GM12878 (cell line): ENCODE results near the gene SDF4. TPM values are rescaled to one million over a fixed set of nuclear protein-coding genes. Genes with fewer than 3 reads are reported as not detected.

Experiments used
- BACH1 ChIP-seq: fragments of 450-650 bp; IDR thresholded peaks from 2 replicates; pipeline ENCODE4 v1.6.1; 2017; ENCODE audit warnings: mild to moderate bottlenecking, borderline replicate concordance
- BHLHE40 ChIP-seq, 2 experiments: fragments of 450-650 bp in 1 of 2; IDR thresholded peaks; 2 replicates each; pipeline ENCODE4 v1.6.1; 2011 to 2017; ENCODE audit warnings: low read depth in 2 of 2, borderline replicate concordance in 1 of 2, improper control_type of control experiment in 1 of 2, low read length in 1 of 2, mild to moderate bottlenecking in 1 of 2
- CBFB ChIP-seq: IDR thresholded peaks from 2 replicates; pipeline ENCODE4 v1.6.1; 2016; ENCODE audit warnings: antibody characterized with exemption, low read depth
- CREM ChIP-seq: IDR thresholded peaks from 2 replicates; pipeline ENCODE4 v1.6.1; 2014; ENCODE audit warnings: antibody characterized with exemption, low read depth
- GATAD2B ChIP-seq: fragments of 450-650 bp; conservative IDR thresholded peaks from 2 replicates; pipeline ENCODE4 v1.6.1; 2017; ENCODE audit warnings: low read depth, mild to moderate bottlenecking, moderate library complexity
- HDAC2 ChIP-seq: fragments of 200-600 bp; sonication (generic); IDR thresholded peaks from 2 replicates; pipeline ENCODE4 v1.6.1; 2017
- IKZF1 ChIP-seq: fragments of 450-650 bp; conservative IDR thresholded peaks from 2 replicates; pipeline ENCODE4 v1.6.1; 2017; ENCODE audit warnings: antibody characterized with exemption, mild to moderate bottlenecking
- KLF5 ChIP-seq: fragments of 450-650 bp; IDR thresholded peaks from 2 replicates; pipeline ENCODE4 v1.6.1; 2014; ENCODE audit warnings: mild to moderate bottlenecking; ENCODE audit not compliant: partially characterized antibody
- MTA2 ChIP-seq: fragments of 450-650 bp; IDR thresholded peaks from 2 replicates; pipeline ENCODE4 v1.6.1; 2016; ENCODE audit warnings: low read depth, mild to moderate bottlenecking, moderate library complexity
- NRF1 ChIP-seq: conservative IDR thresholded peaks from 2 replicates; pipeline ENCODE4 v1.6.1; 2011; ENCODE audit warnings: mild to moderate bottlenecking, low read depth, low read length, improper control_type of control experiment
- RB1 ChIP-seq: fragments of 450-650 bp; formaldehyde crosslinking; IDR thresholded peaks from 2 replicates; pipeline ENCODE4 v1.6.1; 2017; ENCODE audit warnings: mild to moderate bottlenecking, borderline replicate concordance
- RELA ChIP-seq: fragments of 450-650 bp; IDR thresholded peaks from 2 replicates; pipeline ENCODE4 v1.8.0; 2014; ENCODE audit warnings: borderline replicate concordance; ENCODE audit not compliant: partially characterized antibody
- REST ChIP-seq: IDR thresholded peaks from 2 replicates; pipeline ENCODE4 v1.6.1; 2012; ENCODE audit warnings: mild to moderate bottlenecking, low read depth, low read length
- SIX5 ChIP-seq: IDR thresholded peaks from 2 replicates; pipeline ENCODE4 v1.6.1; 2011; ENCODE audit warnings: mild to moderate bottlenecking, low read depth, low read length, moderate library complexity; ENCODE audit not compliant: severe bottlenecking
- SKIL ChIP-seq: fragments of 450-650 bp; IDR thresholded peaks from 2 replicates; pipeline ENCODE4 v1.6.1; 2017; ENCODE audit warnings: mild to moderate bottlenecking, low read depth, inconsistent platforms; ENCODE audit not compliant: poor library complexity, severe bottlenecking
- SMARCA5 ChIP-seq: fragments of 450-650 bp; IDR thresholded peaks from 2 replicates; pipeline ENCODE4 v1.6.1; 2017; ENCODE audit warnings: mild to moderate bottlenecking
- SREBF2 ChIP-seq: IDR thresholded peaks from 2 replicates; pipeline ENCODE4 v1.6.1; 2012; ENCODE audit warnings: mild to moderate bottlenecking, low read length
- SUPT20H ChIP-seq: IDR thresholded peaks from 2 replicates; pipeline ENCODE4 v1.6.1; 2011; ENCODE audit warnings: low read depth, mild to moderate bottlenecking, low read length, moderate library complexity, borderline replicate concordance; ENCODE audit not compliant: control insufficient read depth
- WRNIP1 ChIP-seq: IDR thresholded peaks from 2 replicates; pipeline ENCODE4 v1.6.1; 2011; ENCODE audit warnings: low read depth, low read length, improper control_type of control experiment, borderline replicate concordance
- ZNF217 ChIP-seq: fragments of 450-650 bp; IDR thresholded peaks from 2 replicates; pipeline ENCODE4 v1.6.1; 2017; ENCODE audit warnings: antibody characterized with exemption, mild to moderate bottlenecking
- polyA plus RNA-seq, 11 experiments: library from polyadenylated mRNA; depleted of rRNA in 4 of 11; unstranded in 6 of 11; stranded (reverse) in 5 of 11; fragments of >200 nt; fragmentation: Nextera tagmentation in 4 of 11; fragmentation: Illumina TruSeq in 1 of 11; extraction: Ambion mirVana in 4 of 11; extraction: Trizol in 1 of 11; gene quantifications; 1 replicate in 1 of 11; 2 replicates in 10 of 11; pipeline versions ENCODE4 v1.2.1 to v1.2.3, GENCODE V29; 2011 to 2016; ENCODE audit warnings: inconsistent platforms in 2 of 11, missing spikeins in 2 of 11, low read depth in 1 of 11
- total RNA-seq, 4 experiments: library from RNA; depleted of rRNA in 3 of 4; stranded (reverse); fragments of >200 nt in 3 of 4; fragmentation: Illumina TruSeq in 1 of 4; extraction: Trizol in 1 of 4; gene quantifications; 2 replicates each; pipeline versions ENCODE4 v1.2.1 to v1.2.3, GENCODE V29; 2013 to 2021
- TF ChIP-seq, protein P1 (sequence below): IDR thresholded peaks from 2 replicates; pipeline ENCODE4 v1.6.1; 2011; ENCODE audit warnings: borderline replicate concordance, low read depth, mild to moderate bottlenecking, moderate library complexity, mixed read lengths, low read length; ENCODE audit not compliant: insufficient read depth; ENCODE audit errors: extremely low read length
- TF ChIP-seq, protein P2 (sequence below): IDR thresholded peaks from 2 replicates; pipeline ENCODE4 v1.6.1; 2011; ENCODE audit warnings: low read depth, mild to moderate bottlenecking, low read length, moderate library complexity, borderline replicate concordance; ENCODE audit errors: extremely low read depth

The SDF4 gene
- total and polyA plus RNA-seq, 10 of the 15 experiments (the other 5 are each of a cell fraction or from before 2014, with no cell fraction given), result 0.44 to 97.2 (median 40.2) TPM

DNA sequence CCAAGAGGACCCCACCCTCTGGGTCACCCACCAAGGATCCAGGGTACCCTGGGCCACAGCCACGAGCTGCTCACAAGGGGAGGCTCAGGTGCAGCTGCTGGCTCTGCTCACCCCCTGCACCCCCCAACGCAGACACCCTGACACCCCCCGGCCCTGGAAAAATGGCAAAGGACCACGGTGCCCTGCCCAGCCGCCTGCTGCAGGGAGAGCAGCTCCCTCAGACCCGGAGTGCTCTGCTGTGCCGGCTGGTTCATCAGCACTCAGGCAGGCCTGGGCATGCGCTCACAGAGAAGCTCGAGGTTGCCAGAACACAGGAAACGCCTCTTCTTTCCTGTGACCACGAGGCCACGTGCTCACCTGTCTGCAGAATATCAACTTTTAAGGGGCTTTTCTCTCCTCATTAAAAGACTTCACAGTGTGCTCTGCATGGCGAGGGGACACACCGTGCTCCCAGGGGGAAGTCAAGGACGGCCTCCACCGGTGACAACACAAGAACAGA lies 19.0 kb upstream of the SDF4 start (continued):
- TF ChIP-seq BHLHE40 (IDR thresholded peaks at IDR 0.05; ENCODE audit: borderline replicate concordance in 1 of 2, low read depth in 2 of 2, low read length in 1 of 2) (peak; percentile 95 to 96), SUPT20H (no peak), IKZF1 (0 out of 2 replicates have a peak, but pooled peaks have one; percentile 23), REST (no peak), RELA (no peak), KLF5 (no peak), MTA2 (peak; percentile 84), SMARCA5 (peak; percentile 2; the same call in 1 of the 2 replicates), BACH1 (no peak; the same call in 1 of the 2 replicates), SKIL (peak; percentile 65), RB1 (no peak), SREBF2 (no peak), NRF1 (peak; percentile 54), WRNIP1 (no peak), SIX5 (no peak), HDAC2 (no peak), CBFB (peak; percentile 49; the same call in 1 of the 2 replicates), CREM (peak; percentile 34; the same call in 1 of the 2 replicates), GATAD2B (no peak), ZNF217 (no peak)
- TF ChIP-seq, protein P1, sequence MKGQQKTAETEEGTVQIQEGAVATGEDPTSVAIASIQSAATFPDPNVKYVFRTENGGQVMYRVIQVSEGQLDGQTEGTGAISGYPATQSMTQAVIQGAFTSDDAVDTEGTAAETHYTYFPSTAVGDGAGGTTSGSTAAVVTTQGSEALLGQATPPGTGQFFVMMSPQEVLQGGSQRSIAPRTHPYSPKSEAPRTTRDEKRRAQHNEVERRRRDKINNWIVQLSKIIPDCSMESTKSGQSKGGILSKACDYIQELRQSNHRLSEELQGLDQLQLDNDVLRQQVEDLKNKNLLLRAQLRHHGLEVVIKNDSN, result peak; percentile 74
- TF ChIP-seq, protein P2, sequence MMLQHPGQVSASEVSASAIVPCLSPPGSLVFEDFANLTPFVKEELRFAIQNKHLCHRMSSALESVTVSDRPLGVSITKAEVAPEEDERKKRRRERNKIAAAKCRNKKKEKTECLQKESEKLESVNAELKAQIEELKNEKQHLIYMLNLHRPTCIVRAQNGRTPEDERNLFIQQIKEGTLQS, result peak; percentile 49; the same call in 1 of the 2 replicates
